Measurements from ENCODE around the gene PCDHB9.
"Not testable (repeated sequence)": the region's sequence is repeated elsewhere in the genome, so short reads cannot be mapped to it uniquely, and the experiment has no call there.

PCDHB9 gene

DNA sequence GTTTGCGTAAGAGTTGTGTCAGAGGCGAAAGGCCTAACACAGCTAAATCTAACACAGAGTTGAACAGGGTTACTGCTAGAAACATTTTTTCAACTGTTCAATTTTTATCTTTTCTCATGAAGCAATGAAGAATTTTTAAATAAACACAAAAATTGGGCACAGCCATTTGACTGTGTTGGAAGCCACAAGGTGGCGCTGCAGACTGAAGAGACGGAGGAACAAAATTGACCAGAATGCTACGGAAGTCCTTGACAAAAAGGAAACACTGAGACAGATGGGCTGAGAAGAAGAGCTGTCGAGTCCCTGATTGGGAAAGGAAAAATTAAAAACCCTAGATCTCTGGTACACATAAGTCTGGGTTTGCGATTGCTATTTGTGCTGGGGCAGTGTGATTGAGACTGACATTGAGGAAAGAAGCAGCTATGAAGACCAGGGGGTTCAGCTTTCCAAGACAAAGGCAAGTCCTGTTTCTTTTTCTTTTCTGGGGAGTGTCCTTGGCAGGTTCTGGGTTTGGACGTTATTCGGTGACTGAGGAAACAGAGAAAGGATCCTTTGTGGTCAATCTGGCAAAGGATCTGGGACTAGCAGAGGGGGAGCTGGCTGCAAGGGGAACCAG is at the start of gene PCDHB9:
Gene PCDHB9 (plus strand): TSS at position 265 of the 616 bp plus-strand sequence. CDS start 158 bp downstream, at position 423.
- DNase-seq = no peak

DNA sequence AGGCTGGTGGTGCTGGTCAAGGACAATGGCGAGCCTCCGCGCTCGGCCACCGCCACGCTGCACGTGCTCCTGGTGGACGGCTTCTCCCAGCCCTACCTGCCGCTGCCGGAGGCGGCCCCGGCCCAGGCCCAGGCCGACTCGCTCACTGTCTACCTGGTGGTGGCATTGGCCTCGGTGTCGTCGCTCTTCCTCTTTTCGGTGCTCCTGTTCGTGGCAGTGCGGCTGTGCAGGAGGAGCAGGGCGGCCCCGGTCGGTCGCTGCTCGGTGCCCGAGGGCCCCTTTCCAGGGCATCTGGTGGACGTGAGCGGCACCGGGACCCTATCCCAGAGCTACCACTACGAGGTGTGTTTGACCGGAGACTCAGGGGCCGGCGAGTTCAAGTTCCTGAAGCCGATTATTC is 49.6 kb upstream of the PCDHB9 start:
- DNase-seq = not testable (repeated sequence)

- DNase-seq = no peak
Measured at GRCh38 chr5:141149812-141150211, 37.1 kb upstream of the PCDHB9 start, which contains the start of gene PCDHB6. Gene PCDHB6 (plus strand): TSS chr5:141150057. CDS start chr5:141150258, 201 bp downstream.

DNA sequence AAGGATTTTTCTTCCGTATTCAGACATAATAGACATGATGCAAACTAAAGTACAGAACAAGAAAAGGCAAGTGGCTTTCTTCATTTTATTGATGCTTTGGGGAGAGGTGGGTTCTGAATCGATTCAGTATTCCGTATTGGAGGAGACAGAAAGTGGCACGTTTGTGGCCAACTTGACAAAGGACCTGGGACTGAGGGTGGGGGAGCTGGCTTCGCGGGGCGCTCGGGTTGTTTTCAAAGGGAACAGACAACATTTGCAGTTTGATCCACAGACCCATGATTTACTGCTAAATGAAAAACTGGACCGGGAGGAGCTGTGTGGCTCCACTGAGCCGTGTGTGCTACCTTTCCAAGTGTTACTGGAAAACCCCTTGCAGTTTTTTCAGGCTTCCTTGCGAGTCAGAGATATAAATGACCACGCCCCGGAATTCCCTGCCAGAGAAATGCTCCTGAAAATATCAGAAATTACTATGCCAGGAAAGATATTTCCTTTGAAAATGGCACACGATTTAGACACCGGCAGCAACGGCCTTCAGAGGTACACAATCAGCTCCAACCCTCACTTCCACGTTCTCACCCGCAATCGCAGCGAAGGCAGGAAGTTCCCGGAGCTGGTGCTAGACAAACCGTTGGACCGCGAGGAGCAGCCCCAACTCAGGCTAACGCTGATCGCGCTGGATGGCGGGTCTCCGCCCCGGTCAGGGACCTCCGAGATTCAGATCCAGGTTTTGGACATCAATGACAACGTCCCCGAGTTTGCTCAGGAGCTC is 36.6 kb upstream of the PCDHB9 start:
- no peak for DNase-seq

DNA sequence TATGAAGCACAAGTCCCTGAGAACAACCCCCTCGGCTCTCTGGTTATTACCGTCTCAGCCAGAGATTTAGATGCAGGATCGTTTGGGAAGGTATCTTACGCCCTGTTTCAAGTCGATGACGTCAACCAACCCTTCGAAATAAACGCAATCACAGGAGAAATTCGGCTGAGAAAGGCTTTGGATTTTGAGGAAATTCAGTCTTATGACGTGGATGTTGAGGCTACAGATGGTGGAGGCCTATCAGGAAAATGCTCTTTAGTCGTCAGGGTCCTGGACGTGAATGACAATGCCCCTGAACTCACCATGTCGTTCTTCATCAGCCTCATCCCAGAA is 36.0 kb upstream of the PCDHB9 start:
- no peak for DNase-seq

- DNase-seq = not testable (repeated sequence)
Measured at GRCh38 chr5:141151632-141152031, 35.3 kb upstream of the PCDHB9 start.

DNA sequence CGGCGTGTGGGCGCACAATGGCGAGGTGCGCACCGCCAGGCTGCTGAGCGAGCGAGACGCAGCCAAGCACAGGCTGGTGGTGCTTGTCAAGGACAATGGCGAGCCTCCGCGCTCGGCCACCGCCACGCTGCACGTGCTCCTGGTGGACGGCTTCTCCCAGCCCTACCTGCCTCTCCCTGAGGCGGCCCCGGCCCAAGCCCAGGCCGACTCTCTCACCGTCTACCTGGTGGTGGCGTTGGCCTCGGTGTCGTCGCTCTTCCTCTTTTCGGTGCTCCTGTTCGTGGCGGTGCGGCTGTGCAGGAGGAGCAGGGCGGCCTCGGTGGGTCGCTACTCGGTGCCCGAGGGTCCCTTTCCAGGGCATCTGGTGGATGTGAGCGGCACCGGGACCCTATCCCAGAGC is 34.9 kb upstream of the PCDHB9 start:
- not testable (repeated sequence) for DNase-seq

- no peak for DNase-seq
Measured at GRCh38 chr5:141155540-141156374, 31.2 kb upstream of the PCDHB9 start.

DNA sequence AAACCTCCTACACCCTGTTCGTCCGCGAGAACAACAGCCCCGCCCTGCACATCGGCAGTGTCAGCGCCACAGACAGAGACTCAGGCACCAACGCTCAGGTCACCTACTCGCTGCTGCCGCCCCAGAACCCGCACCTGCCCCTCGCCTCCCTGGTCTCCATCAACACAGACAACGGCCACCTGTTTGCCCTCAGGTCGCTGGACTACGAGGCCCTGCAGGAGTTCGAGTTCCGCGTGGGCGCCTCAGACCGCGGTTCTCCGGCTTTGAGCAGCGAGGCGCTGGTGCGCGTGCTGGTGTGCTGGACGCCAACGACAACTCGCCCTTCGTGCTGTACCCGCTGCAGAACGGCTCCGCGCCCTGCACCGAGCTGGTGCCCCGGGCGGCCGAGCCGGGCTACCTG is 29.6 kb upstream of the PCDHB9 start:
- DNase-seq = not testable (repeated sequence)

- not testable (repeated sequence) for DNase-seq
Measured at GRCh38 chr5:141157901-141158300, 29.1 kb upstream of the PCDHB9 start.

DNA sequence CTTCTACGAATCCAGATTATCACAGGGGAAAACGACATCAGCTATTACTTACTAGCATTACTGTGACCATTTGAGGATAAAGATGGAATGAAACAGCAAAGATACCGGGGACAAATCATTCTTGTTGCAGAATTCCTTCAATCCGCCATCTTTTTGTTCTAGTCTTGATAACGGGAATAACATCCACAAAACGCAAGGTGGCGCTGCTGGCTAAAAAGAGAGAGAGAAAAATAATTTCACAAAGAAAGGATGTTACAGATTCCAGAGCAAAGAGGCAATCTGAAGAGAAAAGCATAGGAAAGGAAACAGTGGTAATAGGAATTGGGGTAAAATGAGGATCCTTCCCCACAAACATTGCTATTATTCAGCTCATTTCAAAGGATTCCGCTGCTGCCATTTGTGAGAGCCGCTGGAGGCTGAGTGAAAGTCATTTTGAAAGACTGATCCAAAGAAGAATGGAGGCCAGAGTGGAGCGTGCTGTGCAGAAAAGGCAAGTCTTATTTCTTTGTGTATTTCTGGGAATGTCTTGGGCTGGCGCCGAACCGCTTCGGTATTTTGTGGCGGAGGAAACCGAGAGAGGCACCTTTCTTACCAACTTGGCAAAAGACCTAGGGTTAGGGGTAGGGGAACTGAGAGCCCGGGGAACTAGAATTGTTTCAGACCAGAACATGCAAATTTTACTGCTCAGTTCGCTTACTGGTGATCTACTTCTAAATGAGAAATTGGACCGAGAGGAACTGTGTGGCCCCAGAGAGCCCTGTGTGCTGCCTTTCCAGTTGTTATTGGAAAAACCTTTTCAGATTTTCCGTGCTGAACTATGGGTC is 14.4 kb upstream of the PCDHB9 start, which contains the start of gene PCDHB7:
Gene PCDHB7 (plus strand): TSS at position 264 of the 824 bp plus-strand sequence. CDS start 192 bp downstream, at position 456.
- no peak for DNase-seq

- not testable (repeated sequence) for DNase-seq
Measured at GRCh38 chr5:141174291-141175104, 12.5 kb upstream of the PCDHB9 start.

DNA sequence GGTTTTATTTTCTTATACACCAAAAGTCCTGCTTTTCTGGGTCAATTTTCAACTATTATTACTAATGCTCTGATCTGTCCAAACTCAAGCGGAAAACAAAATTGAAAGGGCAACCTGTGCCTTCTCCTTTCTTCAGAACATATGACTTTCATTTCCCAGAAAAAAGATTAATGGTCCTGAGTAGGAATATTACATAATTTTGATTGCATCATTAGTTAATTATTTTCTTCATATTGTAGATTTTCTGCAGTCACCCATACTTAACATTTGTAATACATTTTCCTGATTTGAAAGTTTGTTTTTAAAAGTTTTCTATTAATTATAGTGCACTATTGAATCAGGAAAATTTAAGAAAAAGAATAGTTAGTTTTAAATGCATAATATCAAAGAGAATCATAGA is 11.0 kb upstream of the PCDHB9 start:
- DNase-seq = no peak

GRCh38 chr5:141177577-141178191 is 9.3 kb upstream of the PCDHB9 start, which contains the start of gene PCDHB8:
Gene PCDHB8 (plus strand): TSS chr5:141177790. CDS start chr5:141178035, 245 bp downstream.
- DNase-seq = not testable (repeated sequence)

- not testable (repeated sequence) for DNase-seq
Measured at GRCh38 chr5:141179371-141179770, 7.6 kb upstream of the PCDHB9 start.

DNA sequence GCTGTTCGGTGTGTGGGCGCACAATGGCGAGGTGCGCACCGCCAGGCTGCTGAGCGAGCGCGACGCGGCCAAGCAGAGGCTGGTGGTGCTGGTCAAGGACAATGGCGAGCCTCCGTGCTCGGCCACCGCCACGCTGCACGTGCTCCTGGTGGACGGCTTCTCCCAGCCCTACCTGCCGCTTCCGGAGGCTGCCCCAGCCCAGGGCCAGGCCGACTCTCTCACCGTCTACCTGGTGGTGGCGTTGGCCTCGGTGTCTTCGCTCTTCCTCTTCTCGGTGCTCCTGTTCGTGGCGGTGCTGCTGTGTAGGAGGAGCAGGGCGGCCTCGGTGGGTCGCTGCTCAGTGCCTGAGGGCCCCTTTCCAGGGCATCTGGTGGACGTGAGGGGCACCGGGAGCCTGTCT is 7.1 kb upstream of the PCDHB9 start:
- DNase-seq = not testable (repeated sequence)

GRCh38 chr5:141180313-141180712 is 6.6 kb upstream of the PCDHB9 start:
- no peak for DNase-seq

DNA sequence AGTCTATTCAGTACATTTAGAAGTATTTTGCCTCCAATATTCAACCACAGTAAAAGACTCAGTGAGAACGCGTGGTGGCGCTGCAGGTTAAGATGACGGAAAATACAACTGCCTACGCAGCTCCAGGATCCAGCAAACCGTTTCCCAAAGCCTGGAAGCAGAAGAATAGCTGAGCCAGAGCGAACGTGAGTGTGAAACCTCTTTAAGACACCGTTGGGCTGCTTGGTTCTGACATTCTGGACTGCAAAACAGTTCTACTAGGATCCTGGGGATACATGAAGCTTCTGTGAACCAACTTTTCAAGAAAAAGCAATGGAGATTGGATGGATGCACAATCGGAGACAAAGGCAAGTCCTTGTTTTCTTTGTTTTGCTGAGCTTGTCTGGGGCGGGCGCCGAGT is 4.7 kb upstream of the PCDHB9 start, which contains the start of gene PCDHB16:
Gene PCDHB16 (plus strand): TSS at position 140 of the 400 bp plus-strand sequence. CDS start 173 bp downstream, at position 313.
- no peak for DNase-seq

DNA sequence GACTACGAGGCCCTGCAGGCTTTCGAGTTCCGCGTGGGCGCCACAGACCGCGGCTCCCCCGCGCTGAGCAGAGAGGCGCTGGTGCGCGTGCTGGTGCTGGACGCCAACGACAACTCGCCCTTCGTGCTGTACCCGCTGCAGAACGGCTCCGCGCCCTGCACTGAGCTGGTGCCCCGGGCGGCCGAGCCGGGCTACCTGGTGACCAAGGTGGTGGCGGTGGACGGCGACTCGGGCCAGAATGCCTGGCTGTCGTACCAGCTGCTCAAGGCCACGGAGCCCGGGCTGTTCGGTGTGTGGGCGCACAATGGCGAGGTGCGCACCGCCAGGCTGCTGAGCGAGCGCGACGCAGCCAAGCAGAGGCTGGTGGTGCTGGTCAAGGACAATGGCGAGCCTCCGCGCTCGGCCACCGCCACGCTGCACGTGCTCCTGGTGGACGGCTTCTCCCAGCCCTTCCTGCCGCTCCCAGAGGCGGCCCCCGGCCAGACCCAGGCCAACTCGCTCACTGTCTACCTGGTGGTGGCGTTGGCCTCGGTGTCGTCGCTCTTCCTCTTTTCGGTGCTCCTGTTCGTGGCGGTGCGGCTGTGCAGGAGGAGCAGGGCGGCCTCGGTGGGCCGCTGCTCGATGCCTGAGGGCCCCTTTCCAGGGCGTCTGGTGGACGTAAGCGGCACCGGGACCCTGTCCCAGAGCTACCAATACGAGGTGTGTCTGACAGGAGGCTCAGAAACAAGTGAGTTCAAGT is 2.7 kb upstream of the PCDHB9 start:
- not testable (repeated sequence) for DNase-seq

- DNase-seq = not testable (repeated sequence)
Measured at GRCh38 chr5:141188682-141189081, 1.7 kb downstream of the PCDHB9 start.

Measured in NK-92 treated with Interleukin-12 subunit alpha and Interleukin-12 subunit beta, amount 100 ng/mL, for 24 hours (cell line).